HepG2 (cell line): ENCODE measurements around the gene UCHL3. TPM values are rescaled to one million over a fixed set of nuclear protein-coding genes. Genes with fewer than 3 reads are reported as not detected.

Source experiments
- ATAC-seq: fragments of 200-7000 bp; cut with Tn5 transposase; 3 replicates; pipeline ENCODE4 v1.9.1; 2020; ENCODE audit warnings: mild to moderate bottlenecking, moderate library complexity
- BruUV-seq: library from RNA; stranded (reverse); fragments of 400-500 nt; replicated peaks from 2 replicates; lab custom pipeline; 2021; lab: Mats Ljungman, UMichigan
- CTCF ChIA-PET: fragments of 300-600 bp; formaldehyde crosslinking; extraction: SDS; loops from one replicate; lab custom pipeline; 2021; ENCODE audit warnings: low total read pairs, inconsistent platforms, low intra/inter-chr PET ratio; lab: Yijun Ruan, JAX
- POLR2A ChIA-PET: fragments of 350-600 bp; sonication (Branson Sonifier 250); formaldehyde crosslinking; loops from one replicate; lab custom pipeline; 2020; ENCODE audit warnings: antibody characterized with exemption, inconsistent platforms; lab: Yijun Ruan, JAX
- DNase-seq: peaks from one replicate; pipeline ENCODE4 v3.0.0-alpha.2; 2015; ENCODE audit warnings: low spot score
- FAIRE-seq: peaks from 3 replicates; lab custom pipeline; 2011; peaks lifted over from hg19 to GRCh38; lab: Jason Lieb, UNC
- H2AFZ ChIP-seq: one replicate; pipeline ENCODE4 v1.6.1; 2011; ENCODE audit warnings: low read length, inconsistent platforms
- H3K27ac ChIP-seq: fragments of 300-600 bp; 3 replicates; pipeline ENCODE4 v1.8.0; 2011; ENCODE audit warnings: mixed run types, mild to moderate bottlenecking, mixed read lengths, low read length, inconsistent platforms; ENCODE audit not compliant: insufficient read depth; ENCODE audit errors: extremely low read length
- H3K27me3 ChIP-seq, 2 experiments: fragments of 200-600 bp in 1 of 2; 2 replicates in 1 of 2; 3 replicates in 1 of 2; pipeline versions ENCODE4 v1.6.0 to v1.8.0; 2011; ENCODE audit warnings: low read length in 2 of 2, mild to moderate bottlenecking in 2 of 2, moderate library complexity in 2 of 2, inconsistent platforms in 1 of 2; ENCODE audit not compliant: insufficient read depth in 2 of 2, control insufficient read depth in 1 of 2
- H3K36me3 ChIP-seq, 2 experiments: fragments of 200-600 bp in 1 of 2; replicated peaks in 1 of 2; 2 replicates in 1 of 2; 3 replicates in 1 of 2; pipeline versions ENCODE4 v1.5.1 to v1.8.0; 2011; ENCODE audit warnings: low read length in 2 of 2, inconsistent platforms in 1 of 2; ENCODE audit not compliant: insufficient read depth in 2 of 2, control insufficient read depth in 1 of 2
- H3K4me1 ChIP-seq: 2 replicates; pipeline ENCODE4 v1.5.1; 2012; ENCODE audit warnings: low read length, inconsistent platforms; ENCODE audit not compliant: insufficient read depth
- H3K4me2 ChIP-seq: 2 replicates; pipeline ENCODE4 v1.6.0; 2011; ENCODE audit warnings: low read depth, low read length, inconsistent platforms
- H3K4me3 ChIP-seq, 3 experiments: fragments of 200-600 bp in 1 of 3; sonication (generic), shearing (Covaris generic) in 1 of 3; replicated peaks in 1 of 3; 2 replicates each; pipeline ENCODE4 v1.5.1; 2011 to 2016; ENCODE audit warnings: low read length in 3 of 3, inconsistent platforms in 2 of 3, low read depth in 2 of 3, mild to moderate bottlenecking in 2 of 3, control low read depth in 1 of 3, mixed read lengths in 1 of 3; ENCODE audit not compliant: insufficient read depth in 1 of 3
- H3K79me2 ChIP-seq: one replicate; pipeline ENCODE4 v1.6.1; 2011; ENCODE audit warnings: low read length, inconsistent platforms; ENCODE audit not compliant: insufficient read depth
- H3K9ac ChIP-seq: 2 replicates; pipeline ENCODE4 v1.6.0; 2011; ENCODE audit warnings: mild to moderate bottlenecking, low read depth, low read length, inconsistent platforms; ENCODE audit not compliant: insufficient read depth
- H3K9me3 ChIP-seq: 2 replicates; pipeline ENCODE4 v1.5.1; 2012; ENCODE audit warnings: mild to moderate bottlenecking, low read length
- H4K20me1 ChIP-seq: 2 replicates; pipeline ENCODE4 v1.6.0; 2011; ENCODE audit warnings: inconsistent platforms, mild to moderate bottlenecking, low read length, moderate library complexity; ENCODE audit not compliant: insufficient read depth
- ARID2 ChIP-seq: sonication (generic); formaldehyde crosslinking; IDR thresholded peaks from 2 replicates; pipeline ENCODE4 v1.8.1; 2022; ENCODE audit warnings: mild to moderate bottlenecking, missing genetic modification reagents, borderline replicate concordance
- ATF1 ChIP-seq: IDR thresholded peaks from 2 replicates; pipeline ENCODE4 v1.6.1; 2016; ENCODE audit warnings: mild to moderate bottlenecking, control low read depth
- BCLAF1 ChIP-seq: fragments of 450-650 bp; IDR thresholded peaks from 2 replicates; pipeline ENCODE4 v1.6.1; 2017; ENCODE audit warnings: mild to moderate bottlenecking
- CC2D1A ChIP-seq: sonication (generic); formaldehyde crosslinking; IDR thresholded peaks from 2 replicates; pipeline ENCODE4 v1.8.1; 2023; ENCODE audit warnings: mild to moderate bottlenecking, missing genetic modification reagents
- FOXA3 ChIP-seq: IDR thresholded peaks from 2 replicates; pipeline ENCODE4 v1.6.1; 2016; ENCODE audit warnings: missing genetic modification reagents, missing compliant biosample characterization
- GABPA ChIP-seq, 2 experiments: IDR thresholded peaks; 2 replicates each; pipeline ENCODE4 v1.6.1; 2011 to 2016; ENCODE audit warnings: low read depth in 2 of 2, low read length in 1 of 2, missing biosample characterization in 1 of 2, missing genetic modification characterization in 1 of 2
- GATAD1 ChIP-seq: IDR thresholded peaks from 2 replicates; pipeline ENCODE4 v1.6.1; 2016; ENCODE audit warnings: missing genetic modification reagents, missing compliant biosample characterization
- HNF4G ChIP-seq, 2 experiments: sonication (generic) in 1 of 2; formaldehyde crosslinking in 1 of 2; IDR thresholded peaks; 2 replicates each; pipeline versions ENCODE4 v1.4.0 to v1.6.1; 2011 to 2020; ENCODE audit warnings: borderline replicate concordance in 2 of 2, low read depth in 2 of 2, mild to moderate bottlenecking in 2 of 2, low read length in 1 of 2, missing genetic modification reagents in 1 of 2, moderate library complexity in 1 of 2
- HNRNPH1 ChIP-seq: fragments of 200-400 bp; formaldehyde crosslinking; optimal IDR thresholded peaks from 2 replicates; pipeline ENCODE3; 2017; ENCODE audit warnings: mild to moderate bottlenecking, low read depth, low read length
- MATR3 ChIP-seq: sonication (generic); formaldehyde crosslinking; IDR thresholded peaks from 2 replicates; pipeline ENCODE4 v1.4.0; 2020; ENCODE audit warnings: missing genetic modification reagents
- SNAPC5 ChIP-seq: sonication (generic); formaldehyde crosslinking; IDR thresholded peaks from 2 replicates; pipeline ENCODE4 v1.8.1; 2023; ENCODE audit warnings: mild to moderate bottlenecking, missing genetic modification reagents, borderline replicate concordance
- TBX2 ChIP-seq: sonication (generic); formaldehyde crosslinking; IDR thresholded peaks from 2 replicates; pipeline ENCODE4 v1.5.0; 2020; ENCODE audit warnings: missing genetic modification reagents, mild to moderate bottlenecking, borderline replicate concordance
- ZNF136 ChIP-seq: sonication (generic); formaldehyde crosslinking; IDR thresholded peaks from 2 replicates; pipeline ENCODE4 v1.8.1; 2022; ENCODE audit warnings: low read depth, mild to moderate bottlenecking, moderate library complexity, missing genetic modification reagents
- ZNF646 ChIP-seq: sonication (generic); formaldehyde crosslinking; IDR thresholded peaks from 2 replicates; pipeline ENCODE4 v1.9.0; 2021; ENCODE audit warnings: mild to moderate bottlenecking, missing genetic modification reagents
- ZNF724P ChIP-seq: sonication (generic); formaldehyde crosslinking; IDR thresholded peaks from 2 replicates; pipeline ENCODE4 v1.8.0; 2022; ENCODE audit warnings: missing genetic modification reagents, borderline replicate concordance
- ZNF775 ChIP-seq: sonication (generic); formaldehyde crosslinking; IDR thresholded peaks from 2 replicates; pipeline ENCODE4 v1.4.0; 2020; ENCODE audit warnings: missing genetic modification reagents, mild to moderate bottlenecking, moderate library complexity, borderline replicate concordance
- WGBS: methylation state at CpG from one replicate; pipeline ENCODE4 v1.1.6; 2017; ENCODE audit warnings: low lambda C conversion rate; 5-methylcytosine and 5-hydroxymethylcytosine counted together
- in situ Hi-C: cut with HindIII; loops from 2 replicates; pipeline ENCODE4 v1.10.0; 2017; ENCODE audit warnings: low pct_unique_long_range_greater_than_20kb; ENCODE audit not compliant: extremely low pct_ligation_motif_present
- intact Hi-C: fragments of 100-400 bp; cut with micrococcal nuclease; formaldehyde crosslinking; loops from one replicate; pipeline ENCODE4 v1.10.0; 2022; ENCODE audit not compliant: unreplicated experiment
- polyA plus RNA-seq, 8 experiments: library from polyadenylated mRNA; depleted of rRNA in 3 of 8; stranded (reverse) in 7 of 8; unstranded in 1 of 8; fragments of >200 nt; fragmentation: Illumina TruSeq in 4 of 8; extraction: Trizol in 4 of 8; gene quantifications; 2 replicates each; pipeline versions ENCODE4 v1.2.1 to v1.2.3, GENCODE V29; 2011 to 2016; ENCODE audit warnings: low read depth in 4 of 8, missing spikeins in 1 of 8, mixed read lengths in 1 of 8; ENCODE audit not compliant: insufficient read depth in 1 of 8
- total RNA-seq, 5 experiments: library from RNA; depleted of rRNA; stranded (reverse); fragments of >200 nt; fragmentation: Illumina TruSeq; extraction: Trizol; gene quantifications; 2 replicates each; pipeline ENCODE4 v1.2.3, GENCODE V29; 2016; ENCODE audit warnings: low read depth in 1 of 5

UCHL3 gene
- total and polyA plus RNA-seq, 2 of the 13 experiments (the other 11 are each of a cell fraction or from before 2014, with no cell fraction given): 36.2 to 93.3 TPM

DNA sequence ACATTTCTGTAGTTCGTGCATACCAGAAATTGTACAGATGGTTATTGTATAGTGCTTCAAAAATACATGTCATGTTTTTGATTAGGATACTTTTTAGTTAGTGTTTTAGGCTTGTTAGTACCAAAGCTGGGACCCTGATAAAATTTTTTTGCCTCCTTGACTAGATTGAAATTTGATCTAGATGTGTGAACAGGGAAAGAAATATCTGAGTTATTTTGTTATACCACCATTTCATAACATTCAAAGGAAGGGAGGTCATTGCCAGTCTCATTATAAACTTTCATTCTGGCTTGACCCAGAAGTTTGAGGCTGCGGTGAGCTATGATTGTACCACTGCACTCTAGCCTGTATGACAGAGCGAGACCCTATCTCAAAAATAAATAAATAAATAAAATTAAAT is 95.5 kb downstream of the UCHL3 start:
- BruUV-seq: no TSS peak
- Histone ChIP-seq H3K79me2 (no peaks in the 10 kb centered on the region), H3K27ac (no peak overlapping the region), H2AFZ (no peak overlapping the region), H3K9me3 (no peaks in the 10 kb centered on the region), H3K4me3 (no peak overlapping the region), H4K20me1 (no peaks in the 10 kb centered on the region), H3K36me3 (no peaks in the 10 kb centered on the region), H3K4me1 (no peaks in the 10 kb centered on the region), H3K4me2 (no peak overlapping the region), H3K9ac (no peak overlapping the region), H3K27me3 (no peaks in the 10 kb centered on the region)
- no peak for DNase-seq
- intact Hi-C loops: no loop called here
- in situ Hi-C loops: no loop called here
- no peak for ATAC-seq
- no peak for FAIRE-seq
- ChIA-PET POLR2A (no interaction called here), CTCF (no interaction called here)
- WGBS: 93% methylated on average over 3 of the region's 3 CpGs
- no peak for TF ChIP-seq CC2D1A
- TF ChIP-seq FOXA3 (CRISPR knock-in tag): no peak
- no peak for TF ChIP-seq GATAD1
- TF ChIP-seq ZNF136 (CRISPR knock-in tag): no peak
- TF ChIP-seq ARID2 (CRISPR knock-in tag): no peak
- no peak for TF ChIP-seq GABPA (IDR thresholded peaks at IDR 0.05; ENCODE audit: low read depth, low read length)
- no peak for TF ChIP-seq GABPA (CRISPR knock-in tag; IDR thresholded peaks at IDR 0.05; ENCODE audit: low read depth)
- TF ChIP-seq SNAPC5 (CRISPR knock-in tag): no peak
- TF ChIP-seq HNF4G (IDR thresholded peaks at IDR 0.05; ENCODE audit: borderline replicate concordance, low read depth, low read length): no peak
- TF ChIP-seq HNF4G (CRISPR knock-in tag; IDR thresholded peaks at IDR 0.05; ENCODE audit: borderline replicate concordance, low read depth): no peak
- TF ChIP-seq BCLAF1: no peak
- no peak for TF ChIP-seq ZNF646 (CRISPR knock-in tag)
- no peak for TF ChIP-seq ZNF724P (CRISPR knock-in tag)
- TF ChIP-seq TBX2 (CRISPR knock-in tag): no peak
- TF ChIP-seq HNRNPH1: no peak
- no peak for TF ChIP-seq MATR3 (CRISPR knock-in tag)
- no peak for TF ChIP-seq ZNF775 (CRISPR knock-in tag)
- TF ChIP-seq ATF1 (CRISPR knock-in tag): no peak
